Lower lobe of right lung (tissue), 2 donors: ENCODE measurements around the gene ATXN7L1. TPM values are rescaled to one million over a fixed set of nuclear protein-coding genes. Genes with fewer than 3 reads are reported as not detected.

Experiments
- ATAC-seq, 2 donors: fragments of 200-7000 bp; cut with Tn5 transposase; one replicate each; pipeline ENCODE4 v1.9.1; 2020 to 2022; ENCODE audit warnings: mild to moderate bottlenecking in 2 of 2, moderate library complexity in 2 of 2
- DNase-seq: peaks from one replicate; pipeline ENCODE4 v3.0.0-alpha.2; 2020
- H3K27ac ChIP-seq: fragments of 200-600 bp; one replicate; pipeline ENCODE4 v1.8.0; 2022
- H3K27me3 ChIP-seq: fragments of 200-600 bp; one replicate; pipeline ENCODE4 v1.8.0; 2022; ENCODE audit warnings: low read depth
- H3K36me3 ChIP-seq: fragments of 200-600 bp; one replicate; pipeline ENCODE4 v1.8.0; 2022; ENCODE audit warnings: mild to moderate bottlenecking
- H3K4me1 ChIP-seq: fragments of 200-600 bp; one replicate; pipeline ENCODE4 v1.8.0; 2022
- H3K4me3 ChIP-seq: fragments of 200-600 bp; one replicate; pipeline ENCODE4 v1.8.0; 2022; ENCODE audit warnings: mild to moderate bottlenecking
- H3K9me3 ChIP-seq: fragments of 200-600 bp; one replicate; pipeline ENCODE4 v1.8.0; 2022
- CTCF ChIP-seq: fragments of 200-600 bp; IDR thresholded peaks from one replicate; pipeline ENCODE4 v1.8.0; 2022; ENCODE audit warnings: antibody characterized with exemption, mild to moderate bottlenecking
- intact Hi-C: fragments of 100-400 bp; cut with DNase I; formaldehyde crosslinking; loops from one replicate; pipeline ENCODE4 v1.11.0; 2022
- total RNA-seq: library from RNA; stranded (reverse); fragmentation: NEBNext Ultra II Directional; extraction: Animal tissue kit (Norgen Biotek cat#: 25700); gene quantifications from one replicate; pipeline ENCODE4 v1.2.1, GENCODE V29; 2021
- donor health status: DM: no; HTN: yes; CAD: no; lungs with severe emphysema.

ATXN7L1 gene
- total RNA-seq, 1 donor from 2014 or later = 17.7 TPM

- no peak overlapping the region for H3K27ac ChIP-seq
- intact Hi-C loops = no loop called here
- peaks cover 29% of the 10 kb centered on the region for H3K36me3 ChIP-seq
- no peak for DNase-seq
- ATAC-seq = no peak
- TF ChIP-seq CTCF = no peak
- no peaks in the 10 kb centered on the region for H3K4me1 ChIP-seq
- H3K4me3 ChIP-seq = no peak overlapping the region
- no peaks in the 10 kb centered on the region for H3K27me3 ChIP-seq
- H3K9me3 ChIP-seq = no peaks in the 10 kb centered on the region
Measured at GRCh38 chr7:105664816-105665525, 211.4 kb downstream of the ATXN7L1 start.

GRCh38 chr7:105662998-105663397 is 213.4 kb downstream of the ATXN7L1 start:
- H3K36me3 ChIP-seq = peaks cover 29% of the 10 kb centered on the region
- H3K4me3 ChIP-seq = no peak overlapping the region
- intact Hi-C loops = no loop called here
- no peak overlapping the region for H3K27ac ChIP-seq
- no peaks in the 10 kb centered on the region for H3K27me3 ChIP-seq
- ATAC-seq (no peak), DNase-seq (no peak)
- no peaks in the 10 kb centered on the region for H3K4me1 ChIP-seq
- no peak for TF ChIP-seq CTCF
- no peaks in the 10 kb centered on the region for H3K9me3 ChIP-seq

GRCh38 chr7:105661625-105662024 is 214.8 kb downstream of the ATXN7L1 start:
- ATAC-seq (no peak), DNase-seq (no peak)
- Histone ChIP-seq H3K27ac (no peak overlapping the region), H3K4me3 (no peak overlapping the region), H3K27me3 (no peaks in the 10 kb centered on the region), H3K9me3 (no peaks in the 10 kb centered on the region), H3K36me3 (peaks cover 29% of the 10 kb centered on the region), H3K4me1 (no peaks in the 10 kb centered on the region)
- TF ChIP-seq CTCF = no peak
- intact Hi-C loops = no loop called here

GRCh38 chr7:105656922-105657521 is 219.4 kb downstream of the ATXN7L1 start:
- peak; percentile 74 for TF ChIP-seq CTCF
- Histone ChIP-seq H3K9me3 (no peaks in the 10 kb centered on the region), H3K27ac (no peak overlapping the region), H3K4me1 (peaks cover 22% of the 10 kb centered on the region), H3K27me3 (no peaks in the 10 kb centered on the region), H3K36me3 (peaks cover 6% of the 10 kb centered on the region), H3K4me3 (no peak overlapping the region)
- intact Hi-C loops = no loop called here
- peak; percentile 47 to 64 for ATAC-seq
- DNase-seq = no peak

- H3K27ac ChIP-seq = no peak overlapping the region
- peaks cover 12% of the 10 kb centered on the region for H3K36me3 ChIP-seq
- no peaks in the 10 kb centered on the region for H3K9me3 ChIP-seq
- peak; percentile 43 for ATAC-seq
- H3K4me3 ChIP-seq = no peak overlapping the region
- intact Hi-C loops = no loop called here
- peaks cover 23% of the 10 kb centered on the region for H3K4me1 ChIP-seq
- TF ChIP-seq CTCF = no peak
- H3K27me3 ChIP-seq = no peaks in the 10 kb centered on the region
- DNase-seq = no peak
Measured at GRCh38 chr7:105655500-105656380, 220.7 kb downstream of the ATXN7L1 start.
